SK-MEL-5 (cell line): ENCODE measurements around the gene LCE6A. TPM values are rescaled to one million over a fixed set of nuclear protein-coding genes. Genes with fewer than 3 reads are reported as not detected.

Experiments used
- DNase-seq: peaks from one replicate; pipeline ENCODE4 v3.0.0-alpha.2; 2016; ENCODE audit warnings: low read depth, low spot score
- in situ Hi-C: cut with HindIII; loops from 2 replicates; pipeline ENCODE4 v1.10.0; 2016; ENCODE audit warnings: low sequenced_read_pairs, high pct_unique_total_duplicates, low pct_unique_long_range_greater_than_20kb
- polyA plus RNA-seq, 2 experiments: library from polyadenylated mRNA; depleted of rRNA; stranded (reverse); fragments of >200 nt; gene quantifications; 2 replicates each; pipeline ENCODE4 v1.2.3, GENCODE V29; 2015
- total RNA-seq: library from RNA; depleted of rRNA; stranded (reverse); fragments of >200 nt; shearing (Covaris generic); gene quantifications from 2 replicates; pipeline ENCODE4 v1.2.3, GENCODE V29; 2014; rRNA removed

Gene LCE6A
- not detected in 2 replicates for total RNA-seq
- not detected in 2 replicates for polyA plus RNA-seq (2015; cell fraction: cytosol; rRNA removed)
- not detected in 2 replicates for polyA plus RNA-seq (2015; cell fraction: nucleus; rRNA removed)

- DNase-seq, result no peak
- in situ Hi-C loops, result no loop called here
Observed at GRCh38 chr1:152842556-152842955, at the start of gene LCE6A. TSS of gene LCE6A (plus strand) at chr1:152842856. CDS start at chr1:152843521, 665 bp downstream.

GRCh38 chr1:152795686-152796085 is 47.0 kb upstream of the LCE6A start:
- peak; percentile 28 for DNase-seq
- in situ Hi-C loops, result no loop called here

- DNase-seq, result no peak
- in situ Hi-C loops, result no loop called here
Observed at GRCh38 chr1:152796421-152796820, 46.2 kb upstream of the LCE6A start, which contains the start of gene LCE1D. TSS of gene LCE1D (plus strand) at chr1:152796721. CDS start at chr1:152797795, 1,074 bp downstream.

GRCh38 chr1:152801333-152801732 is 41.3 kb upstream of the LCE6A start:
- DNase-seq, result no peak
- in situ Hi-C loops, result no loop called here

GRCh38 chr1:152806576-152806975 is 36.1 kb upstream of the LCE6A start, which contains the start of gene LCE1C:
TSS of gene LCE1C (minus strand) at chr1:152806651. CDS start at chr1:152805478, 1,173 bp downstream.
- no peak for DNase-seq
- in situ Hi-C loops, result no loop called here

- DNase-seq, result no peak
- in situ Hi-C loops, result no loop called here
Observed at GRCh38 chr1:152811050-152811449, 31.6 kb upstream of the LCE6A start.

- DNase-seq, result no peak
- in situ Hi-C loops, result no loop called here
Observed at GRCh38 chr1:152811671-152812070, 31.0 kb upstream of the LCE6A start, which contains the start of gene LCE1B. TSS of gene LCE1B (plus strand) at chr1:152811971. CDS start at chr1:152812447, 476 bp downstream.

GRCh38 chr1:152817309-152817708 is 25.3 kb upstream of the LCE6A start:
- no peak for DNase-seq
- in situ Hi-C loops, result no loop called here

GRCh38 chr1:152823294-152823693 is 19.4 kb upstream of the LCE6A start:
- no peak for DNase-seq
- in situ Hi-C loops, result no loop called here

GRCh38 chr1:152824964-152825363 is 17.7 kb upstream of the LCE6A start:
- no peak for DNase-seq
- in situ Hi-C loops, result no loop called here

GRCh38 chr1:152827173-152827572 is 15.5 kb upstream of the LCE6A start, which contains the start of gene LCE1A:
TSS of gene LCE1A (plus strand) at chr1:152827473. CDS start at chr1:152827473, 0 bp downstream.
- in situ Hi-C loops, result no loop called here
- DNase-seq, result no peak

- no peak for DNase-seq
Observed at GRCh38 chr1:152836870-152837269, 5.8 kb upstream of the LCE6A start.

GRCh38 chr1:152855661-152856060 is 13.0 kb downstream of the LCE6A start:
- no peak for DNase-seq
- in situ Hi-C loops, result no loop called here

More at GRCh38 chr1:152836870-152837269, 5.8 kb upstream of the LCE6A start:
- in situ Hi-C loops, result no loop called here

GRCh38 chr1:152858062-152858461 is 15.4 kb downstream of the LCE6A start:
- in situ Hi-C loops, result no loop called here
- DNase-seq, result no peak

- no peak for DNase-seq
- in situ Hi-C loops, result no loop called here
Observed at GRCh38 chr1:152859696-152860095, 17.0 kb downstream of the LCE6A start, which contains the start of gene LCE7A. TSS of gene LCE7A (plus strand) at chr1:152859996. CDS start at chr1:152860698, 702 bp downstream.

GRCh38 chr1:152860129-152860528 is 17.5 kb downstream of the LCE6A start:
- in situ Hi-C loops, result no loop called here
- no peak for DNase-seq

GRCh38 chr1:152861374-152861773 is 18.7 kb downstream of the LCE6A start:
- no peak for DNase-seq
- in situ Hi-C loops, result no loop called here

GRCh38 chr1:152864443-152864842 is 21.8 kb downstream of the LCE6A start:
- in situ Hi-C loops, result no loop called here
- no peak for DNase-seq

GRCh38 chr1:152866321-152866720 is 23.7 kb downstream of the LCE6A start:
- in situ Hi-C loops, result no loop called here
- no peak for DNase-seq
